Common myeloid progenitor, CD34-positive (primary cell): ENCODE results near the gene HAO2.

Source experiments
- CTCF ChIA-PET: fragments of 350-600 bp; sonication (Branson Sonifier 250); formaldehyde crosslinking; loops from one replicate; lab custom pipeline; 2021; ENCODE audit warnings: antibody characterized with exemption; lab: Charles Lee
- POLR2A ChIA-PET: fragments of 350-600 bp; sonication (Branson Sonifier 250); formaldehyde crosslinking; loops from one replicate; lab custom pipeline; 2021; ENCODE audit warnings: antibody characterized with exemption; lab: Charles Lee
- DNase-seq, 3 donors: peaks; one replicate each; pipeline versions ENCODE4 v3.0.0 to v3.0.0-alpha.2; 2013
- H3K27ac ChIP-seq, 2 experiments: 1 replicate in 1 of 2; 2 replicates in 1 of 2; pipeline ENCODE4 v1.7.0; 2013; ENCODE audit warnings: inconsistent platforms in 2 of 2, low read length in 2 of 2, mild to moderate bottlenecking in 2 of 2, low read depth in 1 of 2, moderate library complexity in 1 of 2; ENCODE audit not compliant: severe bottlenecking in 2 of 2, insufficient read depth in 1 of 2, poor library complexity in 1 of 2
- H3K27me3 ChIP-seq, 5 experiments: replicated peaks in 2 of 5; 1 replicate in 3 of 5; 2 replicates in 2 of 5; pipeline versions ENCODE4 v1.6.1 to v1.7.0; 2013; ENCODE audit warnings: low read length in 4 of 5, mild to moderate bottlenecking in 2 of 5, moderate library complexity in 2 of 5, inconsistent platforms in 1 of 5; ENCODE audit not compliant: insufficient read depth in 5 of 5, control insufficient read depth in 4 of 5
- H3K36me3 ChIP-seq, 4 experiments: 1 replicate in 2 of 4; 2 replicates in 2 of 4; pipeline versions ENCODE4 v1.6.1 to v1.7.0; 2013; ENCODE audit warnings: low read length in 3 of 4, control low read depth in 1 of 4, mild to moderate bottlenecking in 1 of 4; ENCODE audit not compliant: control insufficient read depth in 4 of 4, insufficient read depth in 4 of 4
- H3K4me1 ChIP-seq, 4 experiments: 1 replicate in 3 of 4; 2 replicates in 1 of 4; pipeline versions ENCODE4 v1.6.1 to v1.7.1; 2013; ENCODE audit warnings: low read length in 3 of 4, mild to moderate bottlenecking in 3 of 4, control low read depth in 1 of 4, inconsistent platforms in 1 of 4, moderate library complexity in 1 of 4; ENCODE audit not compliant: control insufficient read depth in 4 of 4, insufficient read depth in 4 of 4; ENCODE audit errors: control extremely low read depth in 1 of 4
- H3K4me3 ChIP-seq, 7 experiments: 1 replicate in 4 of 7; 2 replicates in 3 of 7; pipeline versions ENCODE4 v1.5.1 to v1.7.0; 2013; ENCODE audit warnings: mild to moderate bottlenecking in 7 of 7, low read length in 6 of 7, moderate library complexity in 6 of 7, inconsistent platforms in 2 of 7, low read depth in 2 of 7, control low read depth in 1 of 7; ENCODE audit not compliant: insufficient read depth in 4 of 7, control insufficient read depth in 1 of 7; ENCODE audit errors: extremely low read depth in 1 of 7
- H3K9me3 ChIP-seq, 5 experiments: 1 replicate in 4 of 5; 2 replicates in 1 of 5; pipeline versions ENCODE4 v1.6.1 to v1.7.1; 2013; ENCODE audit warnings: low read length in 4 of 5, mild to moderate bottlenecking in 2 of 5, inconsistent platforms in 1 of 5, low read depth in 1 of 5, moderate library complexity in 1 of 5; ENCODE audit not compliant: control insufficient read depth in 4 of 5, insufficient read depth in 2 of 5; ENCODE audit errors: control extremely low read depth in 1 of 5
- WGBS: methylation state at CpG from one replicate; pipeline ENCODE4 v1.1.5; 2013; ENCODE audit not compliant: insufficient coverage; 5-methylcytosine and 5-hydroxymethylcytosine counted together

HAO2 gene

GRCh38 chr1:119385650-119386049, 17.1 kb downstream of the HAO2 start:
- Histone ChIP-seq H3K9me3 (peaks cover 0 to 5% (median 0%) of the 10 kb centered on the region in 5 experiments), H3K4me1 (no peaks in the 10 kb centered on the region), H3K27ac (no peak overlapping the region), H3K4me3 (no peak overlapping the region), H3K36me3 (no peaks in the 10 kb centered on the region), H3K27me3 (peaks cover 0 to 4% (median 1%) of the 10 kb centered on the region in 5 experiments)
- ChIA-PET POLR2A (no interaction called here), CTCF (interaction anchor here (0.9 kb wide), 1 partner anchor 27 kb away, joined by 3 read pairs; no protein-coding TSS in a partner anchor)
- WGBS, result no CpG with 5 or more reads among the region's 1 CpG
- no peak for DNase-seq

- peaks cover 0 to 4% (median 0%) of the 10 kb centered on the region in 5 experiments for H3K9me3 ChIP-seq
- H3K4me1 ChIP-seq, result no peaks in the 10 kb centered on the region
- DNase-seq, result no peak
- no peak overlapping the region for H3K4me3 ChIP-seq
- no peak overlapping the region for H3K27ac ChIP-seq
- POLR2A ChIA-PET, result no interaction called here
- peaks cover 0 to 4% (median 1%) of the 10 kb centered on the region in 5 experiments for H3K27me3 ChIP-seq
- CTCF ChIA-PET, result no interaction called here
- WGBS, result 31% methylated on average over 2 of the region's 3 CpGs
- H3K36me3 ChIP-seq, result no peaks in the 10 kb centered on the region
Measured at GRCh38 chr1:119387858-119388257, 19.3 kb downstream of the HAO2 start.

DNA sequence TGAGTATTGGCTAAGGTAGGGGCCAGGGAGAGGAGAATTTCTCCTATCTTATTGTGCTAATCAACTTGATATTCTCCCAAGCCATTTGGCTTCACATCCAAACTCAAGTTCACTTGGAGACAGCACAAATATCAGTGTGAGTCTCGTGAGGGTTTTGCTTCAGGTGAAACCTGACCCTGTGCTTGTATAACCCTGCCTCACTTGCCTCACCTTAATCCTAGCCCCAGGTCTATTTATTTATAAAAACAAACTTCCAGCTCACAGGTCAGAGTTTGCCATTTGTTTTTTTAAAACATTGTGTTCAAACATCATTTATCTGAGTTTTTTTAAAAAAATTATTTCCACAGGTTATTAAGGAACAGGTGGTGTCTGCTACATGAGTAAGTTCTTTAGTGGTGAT, 19.9 kb downstream of the HAO2 start:
- POLR2A ChIA-PET, result no interaction called here
- Histone ChIP-seq H3K27me3 (peaks cover 0 to 4% (median 1%) of the 10 kb centered on the region in 5 experiments), H3K4me1 (no peaks in the 10 kb centered on the region), H3K9me3 (peaks cover 0 to 4% (median 0%) of the 10 kb centered on the region in 5 experiments), H3K4me3 (no peak overlapping the region), H3K27ac (no peak overlapping the region), H3K36me3 (no peaks in the 10 kb centered on the region)
- DNase-seq, result no peak
- CTCF ChIA-PET, result no interaction called here
- WGBS, result 82% methylated on average over 1 of the region's 1 CpG

- Histone ChIP-seq H3K36me3 (no peaks in the 10 kb centered on the region), H3K9me3 (peaks cover 0 to 4% (median 0%) of the 10 kb centered on the region in 5 experiments), H3K4me1 (no peaks in the 10 kb centered on the region), H3K4me3 (no peak overlapping the region), H3K27me3 (peaks cover 0 to 4% (median 1%) of the 10 kb centered on the region in 5 experiments), H3K27ac (no peak overlapping the region)
- ChIA-PET POLR2A (no interaction called here), CTCF (no interaction called here)
- no peak for DNase-seq
Measured at GRCh38 chr1:119390526-119390925, 21.9 kb downstream of the HAO2 start.

GRCh38 chr1:119391749-119392148, 23.2 kb downstream of the HAO2 start:
- H3K27me3 ChIP-seq, result peaks cover 0 to 4% (median 1%) of the 10 kb centered on the region in 5 experiments
- 100% methylated on average over 3 of the region's 3 CpGs for WGBS
- H3K27ac ChIP-seq, result no peak overlapping the region
- ChIA-PET POLR2A (interaction anchor here (0.6 kb wide), 1 partner anchor 1704 kb away, joined by 3 read pairs; no protein-coding TSS in a partner anchor), CTCF (no interaction called here)
- no peaks in the 10 kb centered on the region for H3K36me3 ChIP-seq
- no peak overlapping the region for H3K4me3 ChIP-seq
- DNase-seq, result no peak
- H3K9me3 ChIP-seq, result peaks cover 0 to 4% (median 0%) of the 10 kb centered on the region in 5 experiments
- H3K4me1 ChIP-seq, result no peaks in the 10 kb centered on the region

DNA sequence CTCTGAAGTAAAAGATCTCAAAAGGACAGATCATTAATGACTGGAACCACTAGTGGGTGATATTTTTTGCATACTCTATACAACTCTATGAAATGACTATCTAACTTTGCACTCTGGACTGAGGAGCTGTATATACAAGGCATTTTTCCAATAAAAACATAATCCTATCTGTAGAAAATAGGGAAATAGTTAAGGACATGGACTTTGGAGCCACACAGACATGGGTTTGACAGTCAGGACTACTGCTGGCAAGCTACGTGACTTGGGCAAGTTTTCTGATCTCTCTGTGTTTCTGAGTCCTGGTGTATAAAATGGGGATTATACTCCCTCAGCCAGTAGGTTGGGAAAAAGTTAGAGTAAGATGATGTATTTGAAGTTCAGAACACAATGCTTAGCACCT, 25.5 kb downstream of the HAO2 start:
- Histone ChIP-seq H3K27ac (no peak overlapping the region), H3K9me3 (no peaks in the 10 kb centered on the region), H3K27me3 (no peaks in the 10 kb centered on the region), H3K4me1 (no peaks in the 10 kb centered on the region), H3K36me3 (no peaks in the 10 kb centered on the region), H3K4me3 (no peak overlapping the region)
- no peak for DNase-seq
- ChIA-PET CTCF (no interaction called here), POLR2A (no interaction called here)
- 100% methylated on average over 1 of the region's 1 CpG for WGBS

GRCh38 chr1:119396982-119397381, 28.4 kb downstream of the HAO2 start:
- no peak for DNase-seq
- Histone ChIP-seq H3K27me3 (no peaks in the 10 kb centered on the region), H3K4me1 (no peaks in the 10 kb centered on the region), H3K9me3 (no peaks in the 10 kb centered on the region), H3K36me3 (no peaks in the 10 kb centered on the region), H3K27ac (no peak overlapping the region), H3K4me3 (no peak overlapping the region)
- ChIA-PET POLR2A (no interaction called here), CTCF (no interaction called here)
